C4-2B (cell line): ENCODE results near the gene MECP2.
A peak's percentile ranks its signal among the peaks of the same experiment; 100 is the strongest.

Experiments
- H3K27ac ChIP-seq: fragments of 450-650 bp; 2 replicates; pipeline ENCODE4 v1.5.1; 2017
- CTCF ChIP-seq: fragments of 450-650 bp; conservative IDR thresholded peaks from 2 replicates; pipeline ENCODE4 v1.5.1; 2017; ENCODE audit warnings: mild to moderate bottlenecking
- ZFX ChIP-seq: fragments of 450-650 bp; IDR thresholded peaks from 2 replicates; pipeline ENCODE4 v1.6.1; 2017

Gene MECP2

GRCh38 chrX:154015581-154016264 is 81.8 kb downstream of the MECP2 start:
- peak overlapping the region; percentile 9; the same call in 1 of the 2 replicates for H3K27ac ChIP-seq
- no peak for TF ChIP-seq ZFX
- no peak for TF ChIP-seq CTCF

- TF ChIP-seq ZFX: no peak
- no peak for TF ChIP-seq CTCF
- H3K27ac ChIP-seq: no peak overlapping the region
These were observed 82.8 kb downstream of the MECP2 start for GRCh38 chrX:154014429-154015380.

GRCh38 chrX:154013614-154014360 is 83.7 kb downstream of the MECP2 start:
- H3K27ac ChIP-seq: no peak overlapping the region
- TF ChIP-seq CTCF (peak; percentile 85), ZFX (no peak)

- no peak overlapping the region for H3K27ac ChIP-seq
- TF ChIP-seq CTCF (no peak), ZFX (no peak)
These were observed 84.5 kb downstream of the MECP2 start for GRCh38 chrX:154013001-154013421.

GRCh38 chrX:154012336-154012991 is 85.1 kb downstream of the MECP2 start:
- no peak overlapping the region for H3K27ac ChIP-seq
- TF ChIP-seq CTCF (no peak), ZFX (no peak)

GRCh38 chrX:154011376-154012335 is 85.9 kb downstream of the MECP2 start:
- TF ChIP-seq ZFX (no peak), CTCF (no peak)
- H3K27ac ChIP-seq: no peak overlapping the region
